Hepatocyte (in vitro differentiated cells): Measurements from ENCODE around the gene GAGE12G.
"Not testable (repeated sequence)": the region's sequence is repeated elsewhere in the genome, so short reads cannot be mapped to it uniquely, and the experiment has no call there.

Experiments used
- CTCF ChIP-seq: fragments of 200-600 bp; sonication (generic); IDR thresholded peaks from 2 replicates; pipeline ENCODE4 v1.5.1; 2016; ENCODE audit warnings: antibody characterized with exemption, mild to moderate bottlenecking; ENCODE audit not compliant: poor library complexity
- EZH2 ChIP-seq: fragments of 200-600 bp; sonication (generic); IDR thresholded peaks from 2 replicates; pipeline ENCODE4 v1.6.1; 2016; ENCODE audit warnings: antibody characterized with exemption, mild to moderate bottlenecking, borderline replicate concordance
- EZH2phosphoT487 ChIP-seq: fragments of 200-600 bp; sonication (generic); IDR thresholded peaks from one replicate; pipeline ENCODE4 v1.6.1; 2018; ENCODE audit warnings: antibody characterized with exemption, mild to moderate bottlenecking, low read depth, moderate library complexity; ENCODE audit not compliant: unreplicated experiment, severe bottlenecking

GRCh38 chrX:49589196-49589595 lies 19.0 kb downstream of the GAGE12G start, which contains the start of gene GAGE2A:
- not testable (repeated sequence) for TF ChIP-seq CTCF, EZH2, EZH2phosphoT487
